DOHH2 (cell line): Measurements from ENCODE around the gene SCRN2.

Experiments used
- H3F3A ChIP-seq: fragments of 200-600 bp; sonication (generic), shearing (Covaris generic); 2 replicates; pipeline ENCODE4 v1.6.0; 2016; ENCODE audit warnings: antibody characterized with exemption, mild to moderate bottlenecking; ENCODE audit not compliant: control insufficient read depth, insufficient read depth
- H3K27ac ChIP-seq: fragments of 200-600 bp; sonication (generic); 2 replicates; pipeline ENCODE4 v1.5.1; 2014; ENCODE audit warnings: low read depth, mild to moderate bottlenecking, low read length, moderate library complexity
- H3K27me3 ChIP-seq: fragments of 200-600 bp; sonication (generic); 2 replicates; pipeline ENCODE4 v1.6.1; 2014; ENCODE audit warnings: mild to moderate bottlenecking, low read length, mixed read lengths; ENCODE audit not compliant: control insufficient read depth
- H3K36me3 ChIP-seq: fragments of 200-600 bp; sonication (generic); 2 replicates; pipeline ENCODE4 v1.6.1; 2014; ENCODE audit warnings: mild to moderate bottlenecking, low read length, moderate library complexity, mixed read lengths; ENCODE audit not compliant: control insufficient read depth
- H3K4me1 ChIP-seq: fragments of 200-600 bp; sonication (generic); 2 replicates; pipeline ENCODE4 v1.6.1; 2014; ENCODE audit warnings: mild to moderate bottlenecking, low read length, mixed read lengths; ENCODE audit not compliant: control insufficient read depth
- H3K4me2 ChIP-seq: fragments of 200-600 bp; sonication (generic); 2 replicates; pipeline ENCODE4 v1.6.0; 2014; ENCODE audit warnings: mild to moderate bottlenecking, low read length, moderate library complexity
- H3K4me3 ChIP-seq: fragments of 200-600 bp; sonication (generic); 2 replicates; pipeline ENCODE4 v1.5.1; 2014; ENCODE audit warnings: mild to moderate bottlenecking, low read length, mixed read lengths
- H3K79me2 ChIP-seq: fragments of 200-600 bp; sonication (generic); 2 replicates; pipeline ENCODE4 v1.6.1; 2014; ENCODE audit warnings: mild to moderate bottlenecking, low read length, mixed read lengths; ENCODE audit not compliant: control insufficient read depth
- H3K9me2 ChIP-seq: fragments of 200-600 bp; sonication (generic); replicated peaks from 2 replicates; pipeline ENCODE4 v1.6.1; 2014; ENCODE audit warnings: mild to moderate bottlenecking, low read length, mixed read lengths; ENCODE audit not compliant: control insufficient read depth
- H3K9me3 ChIP-seq: fragments of 200-600 bp; sonication (generic); 2 replicates; pipeline ENCODE4 v1.6.1; 2014; ENCODE audit warnings: antibody characterized with exemption, low read length, mixed read lengths; ENCODE audit not compliant: control insufficient read depth, insufficient read depth
- H4K20me1 ChIP-seq: fragments of 200-600 bp; sonication (generic); 2 replicates; pipeline ENCODE4 v1.6.0; 2014; ENCODE audit warnings: low read depth, mild to moderate bottlenecking, antibody characterized with exemption, low read length, moderate library complexity; ENCODE audit not compliant: control insufficient read depth, insufficient read depth
- EZH2phosphoT487 ChIP-seq: fragments of 200-600 bp; sonication (generic); IDR thresholded peaks from 2 replicates; pipeline ENCODE4 v1.6.1; 2017; ENCODE audit warnings: borderline replicate concordance, mild to moderate bottlenecking, antibody characterized with exemption, low read length, moderate library complexity, mixed read lengths
- TF ChIP-seq, protein P1 (sequence below): fragments of 200-600 bp; sonication (generic); IDR thresholded peaks from one replicate; pipeline ENCODE4 v1.5.1; 2014; ENCODE audit warnings: antibody characterized with exemption, mild to moderate bottlenecking, low read depth, low read length; ENCODE audit not compliant: poor library complexity, severe bottlenecking

Gene SCRN2

GRCh38 chr17:47867813-47868533 lies 26.9 kb upstream of the SCRN2 start:
- Histone ChIP-seq H4K20me1 (no peaks in the 10 kb centered on the region), H3K27me3 (peaks cover 32% of the 10 kb centered on the region), H3F3A (no peaks in the 10 kb centered on the region), H3K79me2 (no peaks in the 10 kb centered on the region), H3K27ac (no peak overlapping the region), H3K9me3 (no peaks in the 10 kb centered on the region), H3K36me3 (no peaks in the 10 kb centered on the region), H3K4me3 (no peak overlapping the region), H3K4me2 (no peak overlapping the region), H3K4me1 (peaks cover 2% of the 10 kb centered on the region), H3K9me2 (no peaks in the 10 kb centered on the region)
- no peak for TF ChIP-seq EZH2phosphoT487
- TF ChIP-seq, protein P1, sequence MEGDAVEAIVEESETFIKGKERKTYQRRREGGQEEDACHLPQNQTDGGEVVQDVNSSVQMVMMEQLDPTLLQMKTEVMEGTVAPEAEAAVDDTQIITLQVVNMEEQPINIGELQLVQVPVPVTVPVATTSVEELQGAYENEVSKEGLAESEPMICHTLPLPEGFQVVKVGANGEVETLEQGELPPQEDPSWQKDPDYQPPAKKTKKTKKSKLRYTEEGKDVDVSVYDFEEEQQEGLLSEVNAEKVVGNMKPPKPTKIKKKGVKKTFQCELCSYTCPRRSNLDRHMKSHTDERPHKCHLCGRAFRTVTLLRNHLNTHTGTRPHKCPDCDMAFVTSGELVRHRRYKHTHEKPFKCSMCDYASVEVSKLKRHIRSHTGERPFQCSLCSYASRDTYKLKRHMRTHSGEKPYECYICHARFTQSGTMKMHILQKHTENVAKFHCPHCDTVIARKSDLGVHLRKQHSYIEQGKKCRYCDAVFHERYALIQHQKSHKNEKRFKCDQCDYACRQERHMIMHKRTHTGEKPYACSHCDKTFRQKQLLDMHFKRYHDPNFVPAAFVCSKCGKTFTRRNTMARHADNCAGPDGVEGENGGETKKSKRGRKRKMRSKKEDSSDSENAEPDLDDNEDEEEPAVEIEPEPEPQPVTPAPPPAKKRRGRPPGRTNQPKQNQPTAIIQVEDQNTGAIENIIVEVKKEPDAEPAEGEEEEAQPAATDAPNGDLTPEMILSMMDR: no peak

GRCh38 chr17:47866941-47867340 lies 25.9 kb upstream of the SCRN2 start:
- H4K20me1 ChIP-seq: no peaks in the 10 kb centered on the region
- no peaks in the 10 kb centered on the region for H3K4me1 ChIP-seq
- no peaks in the 10 kb centered on the region for H3K9me2 ChIP-seq
- no peaks in the 10 kb centered on the region for H3K9me3 ChIP-seq
- no peak overlapping the region for H3K27ac ChIP-seq
- TF ChIP-seq EZH2phosphoT487: no peak
- TF ChIP-seq, protein P1: no peak
- peaks cover 28% of the 10 kb centered on the region for H3K27me3 ChIP-seq
- H3K4me2 ChIP-seq: no peak overlapping the region
- H3K4me3 ChIP-seq: no peak overlapping the region
- H3K36me3 ChIP-seq: no peaks in the 10 kb centered on the region
- H3K79me2 ChIP-seq: no peaks in the 10 kb centered on the region
- H3F3A ChIP-seq: no peaks in the 10 kb centered on the region

DNA sequence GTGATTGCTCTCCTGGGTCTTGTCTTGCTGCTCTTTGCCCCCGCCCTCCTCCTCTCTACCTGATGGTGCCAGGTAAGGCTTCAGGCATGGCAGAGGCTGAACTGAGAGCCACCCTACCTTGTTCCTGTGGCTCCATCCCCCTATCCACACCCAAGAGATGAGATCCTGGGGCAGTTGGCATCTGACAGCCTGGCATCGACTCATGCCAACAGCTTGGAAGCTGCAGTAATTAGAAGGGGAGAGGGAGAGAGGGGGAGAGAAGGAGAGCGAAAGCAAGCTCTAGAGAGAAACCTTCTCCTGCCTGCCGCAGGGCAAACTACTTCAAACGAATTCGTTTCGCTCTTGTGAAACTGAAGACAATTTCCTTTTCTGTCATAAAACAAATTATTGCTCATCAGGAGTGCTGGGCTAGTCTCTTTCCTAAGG lies 23.7 kb upstream of the SCRN2 start:
- TF ChIP-seq, protein P1: no peak
- TF ChIP-seq EZH2phosphoT487: no peak
- Histone ChIP-seq H4K20me1 (no peaks in the 10 kb centered on the region), H3K9me2 (no peaks in the 10 kb centered on the region), H3K27ac (no peak overlapping the region), H3K79me2 (no peaks in the 10 kb centered on the region), H3K4me2 (no peak overlapping the region), H3K27me3 (peaks cover 16% of the 10 kb centered on the region), H3K9me3 (no peaks in the 10 kb centered on the region), H3F3A (no peaks in the 10 kb centered on the region), H3K36me3 (no peaks in the 10 kb centered on the region), H3K4me1 (no peaks in the 10 kb centered on the region), H3K4me3 (no peak overlapping the region)
